IMR-90 (cell line): ENCODE measurements around the gene NLRC3. TPM values are rescaled to one million over a fixed set of nuclear protein-coding genes. Genes with fewer than 3 reads are reported as not detected.

Experiments
- ATAC-seq: fragments of 200-7000 bp; cut with Tn5 transposase; 2 replicates; pipeline ENCODE4 v1.9.1; 2020; ENCODE audit warnings: low read depth, mild to moderate bottlenecking, moderate library complexity
- BruUV-seq: library from RNA; stranded (reverse); fragments of 400-500 nt; replicated peaks from 2 replicates; lab custom pipeline; 2021; lab: Mats Ljungman, UMichigan
- CTCF ChIA-PET: fragments of 300-600 bp; formaldehyde crosslinking; extraction: SDS; loops from one replicate; lab custom pipeline; 2021; ENCODE audit warnings: antibody characterized with exemption; lab: Yijun Ruan, JAX
- POLR2A ChIA-PET: fragments of 300-600 bp; sonication (Branson Sonifier 250); formaldehyde crosslinking; loops from one replicate; lab custom pipeline; 2022; ENCODE audit warnings: antibody characterized with exemption; ENCODE audit not compliant: unreplicated experiment; lab: Charles Lee
- DNase-seq: peaks from one replicate; pipeline ENCODE4 v3.0.0; 2013
- H2AFZ ChIP-seq: replicated peaks from 2 replicates; pipeline ENCODE3; 2013; ENCODE audit warnings: low read length, mild to moderate bottlenecking; ENCODE audit not compliant: poor library complexity
- H2AK5ac ChIP-seq: 2 replicates; pipeline ENCODE4 v1.6.1; 2013; ENCODE audit warnings: low read depth, low read length, inconsistent platforms
- H2AK9ac ChIP-seq: replicated peaks from 2 replicates; pipeline ENCODE3; 2013; ENCODE audit warnings: mild to moderate bottlenecking, low read depth, low read length, moderate library complexity; ENCODE audit not compliant: poor library complexity
- H2BK120ac ChIP-seq: 2 replicates; pipeline ENCODE4 v1.6.1; 2013; ENCODE audit warnings: low read depth, low read length, inconsistent platforms
- H2BK15ac ChIP-seq: 3 replicates; pipeline ENCODE4 v1.6.1; 2013; ENCODE audit warnings: low read depth, low read length, inconsistent platforms
- H2BK20ac ChIP-seq: 2 replicates; pipeline ENCODE4 v1.6.1; 2013; ENCODE audit warnings: low read depth, mild to moderate bottlenecking, inconsistent platforms, low read length, moderate library complexity
- H2BK5ac ChIP-seq: 2 replicates; pipeline ENCODE4 v1.6.1; 2013; ENCODE audit warnings: mild to moderate bottlenecking, low read depth, low read length, inconsistent platforms; ENCODE audit not compliant: poor library complexity, severe bottlenecking
- H3K14ac ChIP-seq: replicated peaks from 2 replicates; pipeline ENCODE4 v1.6.1; 2013; ENCODE audit warnings: low read depth, low read length, inconsistent platforms
- H3K18ac ChIP-seq: 2 replicates; pipeline ENCODE4 v1.6.1; 2013; ENCODE audit warnings: low read depth, low read length, control low read depth
- H3K23ac ChIP-seq: 2 replicates; pipeline ENCODE4 v1.6.1; 2013; ENCODE audit warnings: low read depth, low read length, inconsistent platforms
- H3K27ac ChIP-seq: 2 replicates; pipeline ENCODE4 v1.5.1; 2013; ENCODE audit warnings: mild to moderate bottlenecking, control low read depth, low read length; ENCODE audit not compliant: insufficient read depth
- H3K27me3 ChIP-seq: 2 replicates; pipeline ENCODE4 v1.6.1; 2013; ENCODE audit warnings: low read length; ENCODE audit not compliant: control insufficient read depth, insufficient read depth
- H3K36me3 ChIP-seq: 2 replicates; pipeline ENCODE4 v1.6.1; 2013; ENCODE audit warnings: low read length, mixed read lengths; ENCODE audit not compliant: control insufficient read depth, insufficient read depth
- H3K4ac ChIP-seq: 2 replicates; pipeline ENCODE4 v1.6.1; 2013; ENCODE audit warnings: low read depth, low read length, inconsistent platforms
- H3K4me1 ChIP-seq: 2 replicates; pipeline ENCODE4 v1.6.1; 2013; ENCODE audit warnings: low read length, mixed read lengths; ENCODE audit not compliant: control insufficient read depth, insufficient read depth
- H3K4me2 ChIP-seq: 2 replicates; pipeline ENCODE4 v1.6.1; 2013; ENCODE audit warnings: low read depth, mild to moderate bottlenecking, control low read depth, low read length, moderate library complexity
- H3K4me3 ChIP-seq: 2 replicates; pipeline ENCODE4 v1.5.1; 2013; ENCODE audit warnings: low read depth, mild to moderate bottlenecking, control low read depth, low read length, moderate library complexity; ENCODE audit not compliant: insufficient read depth
- H3K56ac ChIP-seq: 2 replicates; pipeline ENCODE4 v1.6.1; 2013; ENCODE audit warnings: low read length, inconsistent platforms; ENCODE audit not compliant: insufficient read depth; ENCODE audit errors: extremely low read depth
- H3K79me1 ChIP-seq, 2 experiments: 2 replicates each; pipeline ENCODE4 v1.6.1; 2013; ENCODE audit warnings: low read length in 2 of 2, inconsistent platforms in 1 of 2, low read depth in 1 of 2
- H3K9ac ChIP-seq: 2 replicates; pipeline ENCODE4 v1.6.1; 2013; ENCODE audit warnings: low read depth, low read length, control low read depth
- H3K9me1 ChIP-seq: 2 replicates; pipeline ENCODE4 v1.6.1; 2013; ENCODE audit warnings: low read length, inconsistent platforms; ENCODE audit not compliant: insufficient read depth
- H3K9me3 ChIP-seq: 2 replicates; pipeline ENCODE4 v1.6.1; 2013; ENCODE audit warnings: low read length; ENCODE audit not compliant: control insufficient read depth, insufficient read depth
- H4K20me1 ChIP-seq: 2 replicates; pipeline ENCODE4 v1.6.1; 2013; ENCODE audit warnings: low read length, inconsistent platforms; ENCODE audit not compliant: insufficient read depth
- H4K5ac ChIP-seq: 2 replicates; pipeline ENCODE4 v1.6.1; 2013; ENCODE audit warnings: mild to moderate bottlenecking, low read depth, low read length, control low read depth
- H4K8ac ChIP-seq, 2 experiments: 2 replicates each; pipeline ENCODE4 v1.6.1; 2013; ENCODE audit warnings: low read depth in 2 of 2, low read length in 2 of 2, control low read depth in 1 of 2, inconsistent platforms in 1 of 2
- H4K91ac ChIP-seq: 2 replicates; pipeline ENCODE4 v1.6.1; 2013; ENCODE audit warnings: low read depth, low read length, inconsistent platforms; ENCODE audit not compliant: insufficient read depth
- BHLHE40 ChIP-seq: fragments of 150-350 bp; IDR thresholded peaks from 2 replicates; pipeline ENCODE4 v1.6.1; 2016; ENCODE audit warnings: mild to moderate bottlenecking, low read depth, low read length
- MAFK ChIP-seq: IDR thresholded peaks from 2 replicates; pipeline ENCODE4 v1.6.1; 2012; ENCODE audit warnings: low read depth, low read length, improper control_type of control experiment
- MXI1 ChIP-seq: IDR thresholded peaks from 2 replicates; pipeline ENCODE4 v1.6.1; 2012; ENCODE audit warnings: low read depth, mild to moderate bottlenecking, low read length, moderate library complexity, borderline replicate concordance
- RAD21 ChIP-seq: IDR thresholded peaks from 2 replicates; pipeline ENCODE4 v1.6.1; 2012; ENCODE audit warnings: low read length, improper control_type of control experiment
- WGBS, 2 experiments: methylation state at CpG; one replicate each; pipeline versions ENCODE4 v1.1.5 to v1.1.7; 2013; ENCODE audit warnings: missing lambda C conversion rate in 2 of 2; ENCODE audit not compliant: insufficient read length in 1 of 2; ENCODE audit errors: extremely low coverage in 2 of 2; 5-methylcytosine and 5-hydroxymethylcytosine counted together
- dilution Hi-C: fragments of 300-500 bp; cut with HindIII; formaldehyde crosslinking; loops from one replicate; pipeline ENCODE4 v1.14.3; 2018; ENCODE audit warnings: low sequenced_read_pairs; ENCODE audit not compliant: unreplicated experiment
- in situ Hi-C: fragments of 300-500 bp; cut with MboI; formaldehyde crosslinking; loops from 3 replicates; pipeline ENCODE4 v1.14.3; 2019; ENCODE audit warnings: low sequenced_read_pairs, inconsistent platforms, mixed read lengths
- intact Hi-C: fragments of 100-400 bp; cut with micrococcal nuclease; formaldehyde crosslinking; loops from 2 replicates; pipeline ENCODE4 v1.10.0; 2022
- polyA plus RNA-seq, 3 experiments: library from polyadenylated mRNA; depleted of rRNA; stranded (reverse); fragments of >200 nt; gene quantifications; 2 replicates each; pipeline ENCODE4 v1.2.3, GENCODE V29; 2012; ENCODE audit warnings: low replicate concordance in 1 of 3
- total RNA-seq: library from RNA; depleted of rRNA; stranded (reverse); fragments of >200 nt; gene quantifications from 2 replicates; pipeline ENCODE4 v1.2.3, GENCODE V29; 2012
- TF ChIP-seq, protein P1 (sequence below): conservative IDR thresholded peaks from 2 replicates; pipeline ENCODE4 v1.5.1; 2012; ENCODE audit warnings: mild to moderate bottlenecking, low read depth, low read length, improper control_type of control experiment
- TF ChIP-seq, protein P2 (sequence below): fragments of 150-350 bp; IDR thresholded peaks from 2 replicates; pipeline ENCODE4 v1.6.1; 2017; ENCODE audit warnings: mild to moderate bottlenecking, antibody characterized with exemption, low read length, low read depth

NLRC3 gene
- total and polyA plus RNA-seq, 2 of the 4 experiments (the other 2 are of a cell fraction) = not detected

DNA sequence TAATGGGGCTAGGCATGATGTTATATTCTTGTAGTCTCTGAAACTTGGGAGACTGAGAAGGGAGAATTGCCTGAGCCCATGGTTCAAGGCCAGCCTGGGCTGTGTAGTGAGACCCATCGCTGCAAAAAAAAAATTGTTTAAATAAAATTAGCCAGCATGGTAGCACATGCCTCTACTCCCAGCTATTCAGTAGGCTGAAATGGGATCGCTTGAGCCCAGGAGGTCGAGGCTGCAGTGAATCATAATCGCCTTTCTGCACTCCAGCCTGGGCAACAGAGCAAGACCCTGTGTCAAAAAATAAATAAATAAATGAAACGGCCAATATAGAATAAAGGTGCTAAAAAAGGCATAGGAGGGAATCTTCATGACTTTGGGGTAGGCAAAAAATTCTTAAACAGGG is 48.1 kb upstream of the NLRC3 start:
- BruUV-seq = no TSS peak
- dilution Hi-C loops = no loop called here

More for the DNA sequence above, 48.1 kb upstream of the NLRC3 start:
- H3K36me3 ChIP-seq = 0 out of 2 replicates have a peak, but pooled peaks cover 1% of the 10 kb centered on the region
- no peak overlapping the region for H4K8ac ChIP-seq
- H2AK9ac ChIP-seq = no peak overlapping the region
- no peak overlapping the region for H3K4ac ChIP-seq
- DNase-seq (no peak), ATAC-seq (no peak)
- ChIA-PET POLR2A (no interaction called here), CTCF (no interaction called here)
- in situ Hi-C loops (no loop called here), intact Hi-C loops (no loop called here)
- no peak overlapping the region for H4K5ac ChIP-seq
- no peak overlapping the region for H3K14ac ChIP-seq
- H3K9me1 ChIP-seq = peaks cover 2% of the 10 kb centered on the region; the same call in 1 of the 2 replicates
- H3K27ac ChIP-seq = no peak overlapping the region
- no peaks in the 10 kb centered on the region for H3K27me3 ChIP-seq
- no peaks in the 10 kb centered on the region for H3K9me3 ChIP-seq
- no peak for TF ChIP-seq MXI1
- TF ChIP-seq, protein P1, sequence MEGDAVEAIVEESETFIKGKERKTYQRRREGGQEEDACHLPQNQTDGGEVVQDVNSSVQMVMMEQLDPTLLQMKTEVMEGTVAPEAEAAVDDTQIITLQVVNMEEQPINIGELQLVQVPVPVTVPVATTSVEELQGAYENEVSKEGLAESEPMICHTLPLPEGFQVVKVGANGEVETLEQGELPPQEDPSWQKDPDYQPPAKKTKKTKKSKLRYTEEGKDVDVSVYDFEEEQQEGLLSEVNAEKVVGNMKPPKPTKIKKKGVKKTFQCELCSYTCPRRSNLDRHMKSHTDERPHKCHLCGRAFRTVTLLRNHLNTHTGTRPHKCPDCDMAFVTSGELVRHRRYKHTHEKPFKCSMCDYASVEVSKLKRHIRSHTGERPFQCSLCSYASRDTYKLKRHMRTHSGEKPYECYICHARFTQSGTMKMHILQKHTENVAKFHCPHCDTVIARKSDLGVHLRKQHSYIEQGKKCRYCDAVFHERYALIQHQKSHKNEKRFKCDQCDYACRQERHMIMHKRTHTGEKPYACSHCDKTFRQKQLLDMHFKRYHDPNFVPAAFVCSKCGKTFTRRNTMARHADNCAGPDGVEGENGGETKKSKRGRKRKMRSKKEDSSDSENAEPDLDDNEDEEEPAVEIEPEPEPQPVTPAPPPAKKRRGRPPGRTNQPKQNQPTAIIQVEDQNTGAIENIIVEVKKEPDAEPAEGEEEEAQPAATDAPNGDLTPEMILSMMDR = no peak
- TF ChIP-seq, protein P2, sequence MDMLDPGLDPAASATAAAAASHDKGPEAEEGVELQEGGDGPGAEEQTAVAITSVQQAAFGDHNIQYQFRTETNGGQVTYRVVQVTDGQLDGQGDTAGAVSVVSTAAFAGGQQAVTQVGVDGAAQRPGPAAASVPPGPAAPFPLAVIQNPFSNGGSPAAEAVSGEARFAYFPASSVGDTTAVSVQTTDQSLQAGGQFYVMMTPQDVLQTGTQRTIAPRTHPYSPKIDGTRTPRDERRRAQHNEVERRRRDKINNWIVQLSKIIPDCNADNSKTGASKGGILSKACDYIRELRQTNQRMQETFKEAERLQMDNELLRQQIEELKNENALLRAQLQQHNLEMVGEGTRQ = no peak
- TF ChIP-seq MAFK = no peak
- TF ChIP-seq BHLHE40 = no peak
- no peak for TF ChIP-seq RAD21
- H4K91ac ChIP-seq = no peak overlapping the region
- no peak overlapping the region for H2BK120ac ChIP-seq
- H3K4me1 ChIP-seq = no peaks in the 10 kb centered on the region
- H3K23ac ChIP-seq = no peak overlapping the region
- no CpG with 5 or more reads among the region's 5 CpGs for WGBS, 2 experiments
- no peak overlapping the region for H2AK5ac ChIP-seq
- no peak overlapping the region for H3K9ac ChIP-seq
- H3K79me1 ChIP-seq = peaks cover 24 to 41% of the 10 kb centered on the region in 2 experiments
- no peak overlapping the region for H3K56ac ChIP-seq
- H3K4me2 ChIP-seq = no peak overlapping the region
- H2BK5ac ChIP-seq = no peak overlapping the region
- H4K20me1 ChIP-seq = peaks cover 4% of the 10 kb centered on the region; the same call in 1 of the 2 replicates
- H3K18ac ChIP-seq = no peak overlapping the region
- no peak overlapping the region for H2BK15ac ChIP-seq
- H3K4me3 ChIP-seq = no peak overlapping the region
- H2BK20ac ChIP-seq = no peak overlapping the region
- no peak overlapping the region for H2AFZ ChIP-seq
